Amniotic epithelial cell (primary cell): ENCODE results near the gene PRAMEF6.
"Not testable (repeated sequence)": the region's sequence is repeated elsewhere in the genome, so short reads cannot be mapped to it uniquely, and the experiment has no call there.

Experiments
- DNase-seq: peaks from one replicate; pipeline ENCODE4 v3.0.0-alpha.2; 2010; ENCODE audit warnings: low read depth

PRAMEF6 gene

DNA sequence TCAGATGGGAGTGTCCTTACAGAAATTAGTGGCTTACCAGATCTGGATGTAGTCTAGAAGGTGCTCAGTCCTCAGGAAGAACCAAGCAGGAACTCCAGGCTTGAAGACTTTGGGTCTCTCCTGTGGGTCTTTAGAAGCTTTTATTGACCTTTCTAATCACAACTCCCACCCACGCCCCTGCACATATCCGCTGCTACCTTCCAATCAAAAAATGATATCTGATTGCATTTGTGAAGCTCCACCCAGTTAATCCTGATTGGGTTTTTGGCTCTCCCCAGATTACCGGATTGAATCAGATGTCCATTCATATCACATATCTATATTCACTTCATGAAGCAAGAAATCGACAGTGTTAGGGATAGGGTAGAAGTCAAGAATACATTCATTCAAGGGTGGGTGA lies at the start of gene PRAMEF6:
TSS of gene PRAMEF6 (minus strand) at position 101 of the 400 bp plus-strand sequence. CDS start 5,062 bp downstream, outside the sequence.
- DNase-seq, result not testable (repeated sequence)

DNA sequence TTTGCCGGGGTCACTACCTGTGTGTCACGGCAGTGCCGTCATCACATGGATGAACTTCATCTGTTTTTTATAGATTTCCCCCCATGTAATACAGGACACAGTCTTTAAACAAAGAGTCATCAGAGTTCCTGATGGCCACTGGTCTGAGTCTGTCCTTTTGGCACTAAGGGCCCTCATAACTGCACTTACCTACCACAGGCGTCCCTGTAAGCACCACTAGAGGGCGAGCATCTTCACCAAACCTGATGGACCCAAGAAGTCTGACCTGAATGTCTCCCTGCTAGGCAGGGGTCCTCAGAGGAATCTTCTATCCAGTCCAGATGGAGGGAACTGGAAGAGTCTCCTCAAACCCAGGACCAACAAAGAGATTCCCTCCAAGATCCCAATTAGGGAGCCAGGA lies 23.0 kb downstream of the PRAMEF6 start:
- not testable (repeated sequence) for DNase-seq

DNA sequence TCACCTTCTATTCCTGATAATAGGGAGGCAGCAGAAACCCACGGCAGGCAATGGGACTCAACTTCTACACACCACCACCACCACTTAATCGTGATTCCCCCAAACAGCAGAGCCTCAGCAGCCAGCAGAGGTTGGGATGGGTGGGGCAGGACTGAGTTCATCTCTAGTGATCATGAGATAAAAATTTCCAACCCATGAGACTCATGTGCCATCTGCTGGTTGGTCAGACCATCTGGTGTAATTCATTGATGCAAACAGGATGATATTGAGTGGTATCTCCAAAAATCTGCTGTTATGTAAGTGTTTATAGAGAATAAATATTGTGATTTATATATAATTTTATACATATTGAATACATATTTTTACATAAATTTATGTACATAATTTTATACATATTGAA lies 25.6 kb downstream of the PRAMEF6 start:
- DNase-seq, result not testable (repeated sequence)

GRCh38 chr1:12916310-12916709 lies 31.1 kb downstream of the PRAMEF6 start, which contains the start of gene PRAMEF7:
PRAMEF7 (plus strand) TSS chr1:12916610; CDS start chr1:12917693, 1,083 bp downstream.
- not testable (repeated sequence) for DNase-seq

DNA sequence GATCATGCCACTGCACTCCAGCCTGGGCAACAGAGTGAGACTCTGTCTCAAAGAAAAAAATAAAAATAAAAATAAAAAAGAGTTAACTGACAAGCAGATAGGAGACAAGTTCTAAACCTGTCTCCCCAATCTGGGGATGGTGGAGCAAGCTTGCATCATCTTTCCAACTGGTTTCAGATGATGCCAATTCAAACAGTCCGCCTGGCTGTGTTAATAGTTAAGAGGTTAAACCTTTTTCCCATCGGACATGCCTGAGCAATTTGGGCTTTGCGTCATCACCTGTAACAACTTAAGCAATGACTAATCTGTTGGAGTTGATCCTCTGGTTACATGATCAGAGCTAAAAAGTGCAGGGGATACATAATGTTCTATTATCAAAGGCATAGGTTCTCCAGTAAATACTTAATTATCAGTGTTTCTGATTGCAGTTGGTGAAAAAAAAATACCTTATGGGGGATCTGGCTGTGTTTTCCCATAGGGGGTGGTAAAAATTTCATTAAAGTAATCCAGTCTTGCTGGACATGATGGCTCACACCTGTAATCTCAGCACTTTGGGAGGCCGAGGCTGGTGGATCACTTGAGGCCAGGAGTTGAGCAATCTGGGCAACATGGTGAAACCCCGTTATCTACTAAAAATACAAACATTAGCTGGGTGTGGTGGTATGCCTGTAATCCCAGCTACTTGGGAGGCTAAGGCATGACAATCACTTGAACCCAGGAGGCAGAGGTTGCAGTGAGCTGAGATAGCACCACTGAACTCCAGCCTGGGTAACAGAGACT lies 43.4 kb downstream of the PRAMEF6 start:
- DNase-seq, result not testable (repeated sequence)

DNA sequence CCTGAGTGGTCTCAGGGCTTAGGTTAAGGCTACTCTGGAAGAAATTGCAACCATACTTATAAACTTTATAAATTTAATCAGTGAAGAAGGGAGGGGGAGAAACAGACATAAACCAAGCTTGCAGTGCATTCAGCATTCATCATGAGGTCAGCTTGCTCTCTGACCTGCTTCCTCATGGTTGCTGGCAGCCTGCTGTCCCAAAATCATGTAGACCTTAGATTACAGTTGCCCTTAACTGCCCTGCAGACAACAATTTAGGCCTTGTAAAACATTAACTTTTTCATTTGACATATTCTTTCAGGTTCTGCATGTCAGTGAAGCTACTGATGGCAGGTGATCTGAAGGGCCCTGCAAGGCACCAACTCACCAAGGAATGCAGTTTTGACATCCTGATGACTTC lies 48.2 kb downstream of the PRAMEF6 start:
- not testable (repeated sequence) for DNase-seq

- DNase-seq, result not testable (repeated sequence)
These were observed 49.2 kb downstream of the PRAMEF6 start, which contains the start of gene PRAMEF10 for GRCh38 chr1:12898170-12898569. PRAMEF10 (minus strand) TSS chr1:12898270; CDS start chr1:12895847, 2,423 bp downstream.
